Mucosa of descending colon (tissue), 3 donors: ENCODE data around the gene TMEM182. TPM values are rescaled to one million over a fixed set of nuclear protein-coding genes. Genes with fewer than 3 reads are reported as not detected.

Source experiments
- ATAC-seq: fragments of 200-7000 bp; cut with Tn5 transposase; one replicate; pipeline ENCODE4 v1.9.1; 2020; ENCODE audit warnings: mild to moderate bottlenecking, moderate library complexity
- DNase-seq, 3 donors: peaks; one replicate each; pipeline ENCODE4 v3.0.0-alpha.2; 2020
- H3K36me3 ChIP-seq: fragments of 200-600 bp; one replicate; pipeline ENCODE4 v1.8.0; 2021; ENCODE audit warnings: low read depth, mild to moderate bottlenecking
- H3K4me1 ChIP-seq: fragments of 200-600 bp; one replicate; pipeline ENCODE4 v1.8.0; 2021; ENCODE audit warnings: low read depth, mild to moderate bottlenecking
- H3K4me3 ChIP-seq: fragments of 200-600 bp; one replicate; pipeline ENCODE4 v1.8.0; 2021; ENCODE audit warnings: mild to moderate bottlenecking
- H3K9me3 ChIP-seq: fragments of 200-600 bp; one replicate; pipeline ENCODE4 v1.8.0; 2021; ENCODE audit warnings: mild to moderate bottlenecking
- CTCF ChIP-seq: fragments of 200-600 bp; IDR thresholded peaks from one replicate; pipeline ENCODE4 v1.8.0; 2022; ENCODE audit warnings: antibody characterized with exemption, mild to moderate bottlenecking
- intact Hi-C, 2 donors: fragments of 100-400 bp; cut with DNase I in 1 of 2; cut with micrococcal nuclease in 1 of 2; formaldehyde crosslinking; loops; one replicate each; pipeline versions ENCODE4 v1.11.0 to v1.11.1; 2022; cut with DNase I, micrococcal nuclease
- total RNA-seq, 3 donors: library from RNA; stranded (reverse); fragmentation: NEBNext Ultra II Directional in 2 of 3; extraction: Animal tissue kit (Norgen Biotek cat#: 25700) in 2 of 3; gene quantifications; one replicate each; pipeline versions ENCODE4 v1.2.1 to v1.2.4, GENCODE V29; 2021 to 2023
- donor health status: DM: no; HTN: no; CAD: no; lungs with moderate emphysema.
- donor health status: DM: no; HTN: no; CAD: no.
- donor health status: DM: no; HTN: yes; CAD: no.

Gene TMEM182
- total RNA-seq, 3 donors from 2014 or later = 3.2 to 4.4 (median 3.4) TPM

DNA sequence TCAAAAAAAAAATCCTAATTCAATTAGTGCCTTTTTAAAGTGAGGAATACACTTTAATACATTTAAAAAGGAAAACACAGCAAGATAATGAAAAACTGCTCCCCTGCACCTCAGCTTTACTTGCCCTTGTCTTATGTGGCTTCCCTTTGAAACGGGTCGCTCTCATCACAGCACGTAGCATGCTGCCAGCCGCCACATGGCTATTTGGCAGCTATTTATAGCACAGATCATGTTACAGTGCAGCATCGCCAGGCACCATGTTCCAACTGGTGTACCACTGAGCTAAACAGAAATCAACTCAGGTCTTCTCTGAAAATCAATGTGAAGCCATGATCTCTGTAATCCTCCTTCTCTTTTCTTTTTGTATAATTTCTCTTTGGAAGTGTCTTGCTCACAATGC is 65.1 kb downstream of the TMEM182 start:
- no peak for DNase-seq
- no peak for TF ChIP-seq CTCF
- Histone ChIP-seq H3K4me1 (no peaks in the 10 kb centered on the region), H3K36me3 (no peaks in the 10 kb centered on the region), H3K4me3 (no peak overlapping the region), H3K9me3 (no peaks in the 10 kb centered on the region)
- intact Hi-C loops = no loop called here
- ATAC-seq = no peak

- Histone ChIP-seq H3K36me3 (no peaks in the 10 kb centered on the region), H3K4me1 (no peaks in the 10 kb centered on the region), H3K9me3 (no peaks in the 10 kb centered on the region), H3K4me3 (no peak overlapping the region)
- TF ChIP-seq CTCF = no peak
- intact Hi-C loops = no loop called here
- DNase-seq (no peak), ATAC-seq (no peak)
These were observed 71.0 kb downstream of the TMEM182 start for GRCh38 chr2:102832789-102833188.

DNA sequence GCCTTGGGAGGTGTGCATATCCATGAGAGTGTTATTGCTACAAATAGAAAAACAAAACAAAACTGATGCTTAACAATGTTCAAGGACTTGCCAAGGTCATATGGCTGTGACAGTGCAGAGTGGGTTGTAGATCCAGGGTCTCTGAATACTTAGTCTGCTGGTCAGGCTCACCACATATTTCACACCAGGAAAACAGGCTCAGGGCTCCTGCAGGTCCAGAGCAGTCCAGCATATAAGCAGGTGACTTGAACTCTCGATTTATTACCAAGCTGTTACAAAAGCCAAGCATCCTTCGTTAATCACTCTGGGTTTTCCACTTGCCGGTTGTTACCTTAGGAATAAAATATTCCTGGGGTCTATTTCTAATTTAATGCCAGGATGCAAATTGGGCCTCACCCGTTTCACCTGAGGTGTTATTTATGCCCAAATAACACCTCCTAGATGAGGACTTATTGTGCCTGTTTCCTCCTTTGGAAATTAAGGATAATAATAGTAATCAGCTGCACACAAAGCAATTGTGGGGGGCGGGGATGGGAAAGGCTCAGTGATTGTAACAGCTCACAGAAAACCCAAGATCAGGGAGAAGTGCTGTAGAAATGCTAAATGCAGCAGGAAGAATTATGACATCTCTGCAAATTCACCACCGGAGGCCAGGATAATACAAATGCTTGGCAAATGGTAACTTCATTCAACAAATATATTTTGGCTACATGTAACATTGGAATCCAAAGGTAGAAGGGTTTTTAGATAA is 72.9 kb downstream of the TMEM182 start:
- ATAC-seq (no peak), DNase-seq (no peak)
- no peak for TF ChIP-seq CTCF
- Histone ChIP-seq H3K36me3 (no peaks in the 10 kb centered on the region), H3K4me1 (no peaks in the 10 kb centered on the region), H3K4me3 (no peak overlapping the region), H3K9me3 (no peaks in the 10 kb centered on the region)
- intact Hi-C loops = no loop called here

- Histone ChIP-seq H3K9me3 (no peaks in the 10 kb centered on the region), H3K4me3 (no peak overlapping the region), H3K4me1 (no peaks in the 10 kb centered on the region), H3K36me3 (no peaks in the 10 kb centered on the region)
- intact Hi-C loops = no loop called here
- DNase-seq = no peak
- no peak for TF ChIP-seq CTCF
- ATAC-seq = no peak
These were observed 75.9 kb downstream of the TMEM182 start for GRCh38 chr2:102837626-102838198.

DNA sequence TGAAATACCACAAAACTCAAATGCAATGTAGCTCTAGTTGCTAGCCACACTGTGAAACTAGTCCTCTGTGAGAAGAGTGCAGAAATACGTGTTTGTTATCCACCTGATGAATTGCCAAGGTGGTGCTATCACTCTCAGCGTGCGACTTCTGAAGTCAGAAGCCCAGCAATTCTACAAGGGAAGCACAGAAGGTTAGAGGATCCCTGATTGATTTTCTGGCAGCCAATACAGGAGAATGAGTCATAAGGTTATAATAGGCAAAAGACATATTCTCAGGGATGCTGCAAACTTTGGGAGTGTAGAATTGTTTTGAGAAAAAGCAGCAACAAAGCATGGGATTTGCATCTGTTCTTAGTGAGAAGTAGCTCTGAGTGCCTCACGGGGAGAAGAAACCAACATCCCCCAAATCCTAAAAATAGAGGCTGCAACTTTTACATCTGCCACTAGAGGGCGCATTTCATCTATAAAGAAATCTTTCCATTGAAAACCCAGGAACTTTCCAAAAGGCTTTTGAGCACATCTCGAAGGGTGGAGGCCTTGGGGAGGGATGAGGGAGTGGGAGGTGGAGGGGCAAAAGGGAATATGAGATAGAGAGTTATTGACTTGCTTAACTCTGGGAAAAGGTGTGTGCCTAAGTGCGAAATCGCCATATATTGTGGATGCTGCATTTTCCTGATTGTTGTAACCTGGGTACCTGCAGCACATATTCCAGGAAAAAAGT is 78.0 kb downstream of the TMEM182 start:
- H3K36me3 ChIP-seq = no peaks in the 10 kb centered on the region
- no peaks in the 10 kb centered on the region for H3K9me3 ChIP-seq
- no peak overlapping the region for H3K4me3 ChIP-seq
- intact Hi-C loops = no loop called here
- ATAC-seq (peak; percentile 25), DNase-seq (peak in 1 of 3 donors; percentile 54)
- H3K4me1 ChIP-seq = no peaks in the 10 kb centered on the region
- TF ChIP-seq CTCF = peak; percentile 63
